MV-4-11 (cell line): ENCODE results near the gene CCL19.

Experiments used
- DNase-seq: peaks from one replicate; lab custom pipeline; 2025; lab: John Stamatoyannopoulos, UW

CCL19 gene

DNA sequence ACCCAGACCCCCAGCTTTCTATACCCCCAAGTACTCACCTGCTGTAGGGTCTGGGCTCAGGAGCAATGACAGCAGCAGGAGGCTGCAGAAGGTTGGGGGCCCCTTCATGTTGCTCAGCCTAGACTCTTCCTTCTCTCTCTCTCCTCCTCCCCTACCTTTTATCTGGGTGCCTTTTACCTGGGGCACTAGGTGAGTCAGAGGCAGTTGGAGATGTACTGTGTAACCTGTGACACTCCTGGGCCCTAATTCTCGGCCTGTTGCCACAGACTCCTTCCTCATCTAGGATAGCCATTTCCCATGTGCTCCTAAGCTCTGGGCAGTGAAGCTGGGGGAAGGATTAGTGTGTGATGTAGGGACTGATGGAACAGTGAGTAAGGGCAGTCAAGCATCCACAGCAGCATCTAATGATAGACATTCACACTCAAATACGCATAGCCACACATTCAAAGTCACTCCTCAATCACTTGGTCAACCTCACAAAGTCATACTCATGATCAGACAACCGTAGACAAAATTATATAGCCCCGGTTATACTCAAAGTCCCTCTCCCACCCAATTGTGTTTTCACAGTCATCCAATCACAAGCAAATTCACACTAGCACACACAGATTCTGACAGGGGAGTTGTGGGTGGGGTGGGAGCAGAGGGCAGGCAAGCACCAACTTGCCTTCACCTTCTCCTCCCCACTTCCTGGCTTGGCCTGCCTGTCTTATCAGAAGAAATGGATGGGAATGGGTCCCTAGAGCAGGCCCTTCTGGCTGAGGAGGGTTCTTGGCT is 28.4 kb downstream of the CCL19 start, which contains the start of gene CCL27:
CCL27 (minus strand) TSS at position 132 of the 777 bp plus-strand sequence; CDS start at position 108, 24 bp downstream.
- DNase-seq, result no peak

DNA sequence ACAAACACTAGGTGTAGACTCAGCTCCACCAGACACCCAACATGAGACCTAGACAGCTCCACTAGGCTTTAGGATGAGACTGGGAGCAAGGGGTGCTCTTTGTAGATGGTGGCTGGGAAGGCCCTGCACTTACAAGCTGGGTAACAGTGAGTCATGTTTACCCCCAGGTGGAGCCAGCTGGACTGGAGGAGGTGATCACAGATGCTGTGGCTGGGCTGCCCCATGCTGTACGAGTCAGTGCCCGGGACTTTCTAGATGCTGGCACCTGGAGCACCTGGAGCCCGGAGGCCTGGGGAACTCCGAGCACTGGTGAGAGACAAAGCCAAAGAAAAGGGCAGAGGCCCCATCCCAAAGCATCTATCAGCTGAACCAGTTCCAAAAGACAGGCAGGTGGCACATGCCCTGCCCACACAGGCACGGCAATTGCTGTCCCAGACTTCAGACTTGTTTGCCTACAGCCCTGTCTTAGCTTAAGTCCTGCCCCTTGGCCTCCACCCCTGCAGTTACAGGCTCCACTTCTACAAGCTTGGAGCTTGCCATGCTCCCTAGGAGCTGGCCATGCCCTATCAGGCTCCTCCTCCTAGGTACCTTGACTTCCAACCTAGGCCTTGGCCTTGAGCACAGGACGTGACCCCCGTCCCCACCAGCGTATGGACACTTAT is 31.4 kb downstream of the CCL19 start:
- no peak for DNase-seq

DNA sequence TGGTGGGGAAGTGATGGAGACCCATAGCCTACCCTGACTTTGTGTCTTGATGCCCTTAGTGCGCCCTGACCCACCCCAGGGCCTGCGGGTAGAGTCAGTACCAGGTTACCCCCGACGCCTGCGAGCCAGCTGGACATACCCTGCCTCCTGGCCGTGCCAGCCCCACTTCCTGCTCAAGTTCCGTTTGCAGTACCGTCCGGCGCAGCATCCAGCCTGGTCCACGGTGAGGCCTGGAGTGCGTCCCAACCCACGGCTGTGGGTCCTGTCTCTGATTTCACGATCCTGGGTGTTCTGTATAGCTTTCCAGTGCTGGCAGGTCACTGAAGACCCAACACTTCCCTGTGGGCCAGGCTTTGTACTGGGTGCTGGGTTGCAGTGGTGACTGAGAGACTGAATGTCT is 32.6 kb downstream of the CCL19 start:
- no peak for DNase-seq

DNA sequence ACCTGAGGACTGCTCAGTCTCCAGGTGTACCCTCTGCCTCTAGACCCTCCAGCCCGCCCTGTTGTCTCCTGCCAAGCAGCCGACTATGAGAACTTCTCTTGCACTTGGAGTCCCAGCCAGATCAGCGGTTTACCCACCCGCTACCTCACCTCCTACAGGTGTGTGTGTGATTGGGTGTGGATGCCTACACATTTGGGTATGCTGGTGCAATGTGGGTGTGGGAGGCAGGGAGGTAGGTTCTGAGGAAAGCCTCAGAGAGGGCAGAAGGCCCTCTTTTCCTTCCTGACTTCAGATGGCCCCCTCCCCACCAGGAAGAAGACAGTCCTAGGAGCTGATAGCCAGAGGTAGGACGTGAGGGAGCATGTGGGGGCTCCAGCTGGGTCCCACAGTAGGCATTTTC is 34.1 kb downstream of the CCL19 start:
- DNase-seq, result no peak

DNA sequence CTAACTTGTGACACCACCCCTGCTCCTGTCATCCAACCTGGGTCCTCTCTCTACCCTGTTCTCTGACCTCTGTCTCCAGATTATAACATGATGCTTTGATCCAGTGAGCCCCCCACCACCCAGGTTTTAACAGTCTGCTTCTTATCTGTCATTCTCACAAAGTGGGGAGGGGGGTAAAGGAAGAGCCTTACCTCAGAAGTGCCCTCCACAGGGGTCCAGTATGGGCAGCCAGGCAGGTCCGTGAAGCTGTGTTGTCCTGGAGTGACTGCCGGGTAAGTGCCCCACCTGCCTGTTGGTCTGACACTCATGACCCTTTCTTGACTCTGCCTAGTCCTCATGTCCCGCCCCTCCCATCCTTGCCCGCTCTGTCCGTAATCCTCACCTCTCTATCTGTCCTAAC is 35.7 kb downstream of the CCL19 start:
- no peak for DNase-seq

DNA sequence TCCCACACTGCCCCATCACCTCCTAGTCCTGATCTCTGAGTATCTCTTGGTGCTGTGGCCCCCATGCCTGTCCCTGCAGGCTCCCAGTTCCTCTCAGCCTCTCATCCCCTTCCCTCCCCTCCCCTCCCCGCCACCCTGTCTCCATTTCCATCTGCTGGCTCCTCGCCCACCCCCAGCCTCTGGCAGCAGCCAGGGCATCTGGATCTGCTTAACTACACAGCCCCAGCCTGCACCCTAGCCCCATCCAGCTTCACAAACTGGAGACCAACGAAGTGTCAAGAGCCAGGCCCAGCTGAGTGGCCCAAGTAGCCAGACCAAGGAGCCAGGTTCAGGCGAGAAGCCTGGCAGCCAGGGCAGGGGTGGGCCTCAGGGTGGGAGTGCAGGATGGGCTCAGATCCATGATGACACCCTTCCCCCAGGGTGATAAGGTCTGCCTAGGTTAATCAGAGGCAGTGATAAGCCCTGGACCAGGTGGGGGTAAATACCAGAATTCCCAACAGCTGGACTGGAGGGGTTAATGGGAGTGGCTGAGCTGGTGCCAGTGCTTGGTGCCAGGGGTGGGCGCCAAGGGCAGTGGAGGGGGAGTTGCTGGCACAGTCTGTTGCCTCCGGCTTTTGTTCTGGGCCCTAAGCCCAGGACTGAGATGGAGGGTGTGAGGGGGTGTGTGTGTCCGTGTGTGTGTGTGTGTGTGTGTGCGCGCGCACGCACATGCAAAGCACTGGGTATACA is 36.6 kb downstream of the CCL19 start:
- DNase-seq, result no peak

DNA sequence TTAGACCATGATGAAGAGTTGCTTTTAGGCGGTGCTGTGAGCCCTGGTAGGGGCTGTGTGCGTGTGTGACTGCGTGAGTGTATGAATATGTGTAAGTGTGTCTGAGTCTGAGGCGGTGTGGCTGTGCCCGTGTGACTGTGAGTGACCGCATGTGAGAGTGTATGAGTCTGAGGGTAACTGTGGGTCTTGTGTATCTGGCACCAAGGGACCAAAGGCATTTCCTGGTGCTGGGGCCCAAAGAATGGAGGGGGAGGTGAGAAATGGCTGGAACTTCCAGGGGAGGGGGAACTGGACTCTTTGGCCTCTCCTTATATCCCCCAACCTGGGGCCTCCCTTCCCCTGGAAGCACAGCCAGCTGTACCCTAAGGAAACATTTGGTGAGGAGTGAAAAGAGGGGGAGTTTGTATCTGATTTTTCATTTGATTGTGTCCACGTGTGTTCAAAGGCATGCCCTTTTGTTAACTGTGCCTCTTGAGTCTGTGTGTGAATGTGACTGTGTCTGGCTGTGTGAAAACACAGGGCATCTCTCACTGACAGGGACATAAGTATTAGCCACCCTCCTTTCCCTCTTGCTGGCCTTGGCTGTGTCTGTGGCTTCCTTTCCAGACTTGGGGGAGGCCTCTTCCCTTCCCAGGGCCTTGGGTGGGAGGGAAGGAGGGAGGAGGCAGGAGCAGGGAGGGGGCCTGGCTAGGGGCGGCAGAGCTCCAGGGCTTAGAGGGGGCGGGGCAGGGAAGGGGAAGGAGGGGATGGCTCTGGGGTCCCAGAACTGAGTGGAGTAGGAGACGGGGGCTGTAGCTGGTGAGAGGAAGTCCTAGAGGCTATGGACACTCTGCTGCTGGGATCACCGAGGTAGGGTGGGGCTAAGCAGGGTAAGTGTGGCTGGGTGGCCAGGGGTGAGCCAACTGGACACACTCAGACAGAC is 37.7 kb downstream of the CCL19 start:
- no peak for DNase-seq

DNA sequence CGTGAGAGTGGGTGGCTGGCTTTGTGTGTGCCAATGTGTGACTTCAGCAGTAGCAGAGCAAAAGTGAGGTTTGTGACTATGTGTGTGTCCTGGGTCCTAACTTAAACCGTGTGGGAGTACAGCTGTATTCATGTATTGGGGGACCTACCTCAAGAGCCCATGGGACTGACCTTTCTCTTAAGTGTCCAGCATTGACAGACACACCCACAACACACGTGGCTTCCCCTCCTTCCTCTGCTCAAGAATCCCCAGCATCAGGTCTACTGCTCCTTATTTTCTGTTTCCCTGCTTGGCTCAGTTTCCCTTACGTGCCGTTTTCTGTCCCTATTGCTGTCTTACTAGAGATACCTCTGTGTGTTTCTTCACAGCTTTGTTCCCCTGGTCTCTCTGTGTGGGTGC is 38.5 kb downstream of the CCL19 start:
- DNase-seq, result no peak

DNA sequence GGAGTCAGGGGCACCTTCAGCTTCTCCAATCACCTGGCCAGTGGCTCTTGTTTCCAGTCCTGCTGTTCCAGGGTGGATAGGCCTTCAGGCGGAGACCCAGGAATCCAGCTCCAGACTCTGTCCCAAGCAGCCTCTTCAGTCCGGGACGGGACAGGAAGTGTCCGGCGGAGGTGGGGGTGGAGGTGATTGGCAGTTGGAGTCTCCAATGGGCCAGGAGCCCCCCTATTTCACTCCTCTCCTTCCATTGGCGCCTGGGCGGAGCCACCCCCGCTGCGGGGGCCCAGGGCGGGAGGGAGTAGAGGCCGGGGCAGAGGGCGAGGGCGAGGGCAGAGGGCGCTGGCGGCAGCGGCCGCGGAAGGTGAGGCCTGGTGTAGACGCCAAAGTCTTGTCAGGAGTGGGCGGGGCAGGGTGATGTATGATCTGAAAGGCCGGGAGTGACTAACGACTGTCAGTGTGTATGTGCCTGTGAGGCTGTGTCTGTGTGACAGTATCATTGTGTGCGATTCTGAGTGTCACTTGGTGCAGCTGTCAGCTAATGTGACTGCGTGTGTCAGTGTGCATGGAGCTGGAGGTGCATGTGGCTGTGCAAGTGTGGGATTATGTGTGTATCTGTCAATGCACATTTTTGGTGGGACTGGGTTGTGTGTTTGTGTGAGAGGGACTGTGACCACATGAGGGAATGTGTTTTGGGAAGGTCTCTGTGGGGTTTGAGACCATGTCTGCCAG is 39.0 kb downstream of the CCL19 start, which contains the start of gene IL11RA:
IL11RA (plus strand) TSS at position 310 of the 726 bp plus-strand sequence. CDS start 3,033 bp downstream, outside the sequence.
- peak; percentile 77 for DNase-seq

DNA sequence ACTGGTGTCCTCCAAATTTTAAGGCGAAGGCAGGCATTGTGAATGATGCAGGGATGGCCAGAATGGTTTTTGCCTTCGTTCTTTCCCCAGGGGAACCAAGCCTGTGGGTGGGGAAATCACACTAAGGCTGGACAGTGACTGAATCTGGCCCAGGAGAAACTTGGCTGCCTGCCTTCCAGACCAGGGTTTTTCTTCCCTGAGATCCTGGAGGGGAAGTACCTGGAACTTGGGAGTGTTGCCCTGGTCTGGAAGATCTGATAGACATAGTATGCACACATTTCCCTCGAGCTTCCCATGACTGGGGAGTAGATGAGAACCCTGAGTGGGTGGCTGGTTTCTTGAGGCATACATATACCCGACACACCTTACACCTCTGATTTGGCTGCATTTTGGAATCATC is 39.8 kb downstream of the CCL19 start:
- DNase-seq, result no peak

DNA sequence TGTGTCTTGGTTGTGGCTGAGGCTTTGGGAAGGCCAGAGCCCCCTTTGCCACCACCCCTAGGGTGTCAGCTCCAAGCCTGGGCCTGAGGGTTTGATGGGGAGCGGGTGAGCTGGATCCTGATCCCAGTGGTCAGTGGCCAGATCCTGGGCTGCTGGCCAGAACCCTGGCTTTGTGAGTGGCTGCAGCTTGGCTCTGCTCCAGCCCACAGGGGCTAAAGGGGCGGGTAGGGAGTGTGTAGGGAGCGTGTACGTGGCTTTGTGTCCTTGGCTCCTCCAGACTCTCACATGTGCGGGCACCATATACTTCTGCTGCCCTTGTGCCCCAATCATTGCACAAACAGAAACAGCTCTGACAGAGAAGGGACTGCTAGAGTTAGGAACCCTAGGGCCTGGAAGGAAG is 40.3 kb downstream of the CCL19 start:
- no peak for DNase-seq

DNA sequence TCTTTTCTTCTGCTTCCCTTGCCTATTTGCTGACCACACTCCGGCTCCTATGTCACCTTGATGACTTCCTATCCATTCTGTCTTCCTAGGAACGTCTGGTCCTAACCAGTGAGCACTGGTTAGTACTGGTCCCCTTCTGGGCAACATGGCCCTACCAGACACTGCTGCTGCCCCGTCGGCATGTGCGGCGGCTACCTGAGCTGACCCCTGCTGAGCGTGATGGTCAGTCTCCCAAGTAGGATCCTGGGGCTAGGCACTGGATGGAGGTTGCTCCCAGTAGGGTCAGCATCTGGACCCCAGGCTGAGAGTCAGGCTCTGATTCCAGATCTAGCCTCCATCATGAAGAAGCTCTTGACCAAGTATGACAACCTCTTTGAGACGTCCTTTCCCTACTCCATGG is 42.4 kb downstream of the CCL19 start:
- no peak for DNase-seq

DNA sequence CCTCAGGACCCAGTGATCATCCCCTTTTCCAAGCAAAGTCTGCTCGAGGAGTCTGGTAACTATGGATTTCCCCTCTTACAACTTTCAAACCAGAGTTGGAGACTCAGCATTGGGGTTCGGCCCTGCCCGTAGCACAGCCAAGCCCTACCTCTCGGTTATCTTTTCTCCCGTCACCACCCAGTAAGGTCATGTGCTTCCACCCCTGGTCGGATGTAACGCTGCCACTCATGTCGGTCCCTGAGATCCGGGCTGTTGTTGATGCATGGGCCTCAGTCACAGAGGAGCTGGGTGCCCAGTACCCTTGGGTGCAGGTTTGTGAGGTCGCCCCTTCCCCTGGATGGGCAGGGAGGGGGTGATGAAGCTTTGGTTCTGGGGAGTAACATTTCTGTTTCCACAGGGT is 43.4 kb downstream of the CCL19 start:
- DNase-seq, result no peak

DNA sequence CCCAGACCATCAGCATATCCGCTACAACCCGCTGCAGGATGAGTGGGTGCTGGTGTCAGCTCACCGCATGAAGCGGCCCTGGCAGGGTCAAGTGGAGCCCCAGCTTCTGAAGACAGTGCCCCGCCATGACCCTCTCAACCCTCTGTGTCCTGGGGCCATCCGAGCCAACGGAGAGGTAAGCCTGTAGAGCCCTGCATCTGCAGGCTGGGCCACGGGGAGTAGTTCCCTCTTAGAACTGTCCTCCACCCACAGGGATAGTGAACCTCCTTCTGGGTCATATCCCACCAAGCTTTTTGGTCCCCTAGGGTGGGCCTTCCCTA is 44.0 kb downstream of the CCL19 start:
- DNase-seq, result no peak

DNA sequence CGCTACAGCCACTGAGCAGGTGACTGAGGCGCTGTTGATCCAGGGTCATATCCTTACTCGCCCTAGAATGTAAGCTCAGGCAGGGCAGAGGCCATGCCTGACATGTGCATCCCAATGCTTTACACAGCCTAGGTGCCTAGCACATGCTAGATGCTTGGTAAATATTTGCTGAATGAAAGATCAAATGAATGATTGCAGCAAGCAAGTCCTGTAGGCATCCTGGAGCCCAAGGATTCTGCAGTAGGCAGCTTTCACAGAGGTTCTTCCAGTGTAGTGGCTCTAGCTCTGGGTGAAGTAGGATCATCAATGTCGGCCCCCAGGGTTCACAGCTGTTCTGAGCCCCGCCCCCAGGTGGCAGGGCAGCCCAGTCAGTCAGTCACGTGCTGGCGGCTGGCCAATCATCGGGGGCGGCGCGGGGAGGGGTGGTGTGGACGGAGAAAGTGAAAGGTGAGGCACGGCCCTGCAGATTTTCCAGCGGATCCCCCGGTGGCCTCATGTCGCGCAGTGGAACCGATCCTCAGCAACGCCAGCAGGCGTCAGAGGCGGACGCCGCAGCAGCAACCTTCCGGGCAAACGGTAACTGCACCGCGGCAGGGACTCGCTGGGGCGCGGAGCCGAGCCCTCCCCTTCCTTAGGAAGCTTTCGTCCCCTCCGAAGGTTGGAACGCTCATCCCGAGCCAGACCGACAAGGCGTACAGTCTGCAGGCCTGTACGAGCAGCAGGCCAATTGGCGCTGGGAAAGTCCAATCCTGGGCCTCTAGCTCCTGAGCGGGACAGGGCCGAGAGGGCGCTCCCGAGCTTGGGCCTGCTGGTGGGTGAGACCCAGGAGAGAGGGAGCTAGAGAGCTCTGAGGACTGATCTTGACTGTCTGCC is 44.6 kb downstream of the CCL19 start, which contains the start of gene GALT:
GALT (plus strand) TSS at position 465 of the 873 bp plus-strand sequence; CDS start at position 495, 30 bp downstream.
- DNase-seq, result peak; percentile 81

DNA sequence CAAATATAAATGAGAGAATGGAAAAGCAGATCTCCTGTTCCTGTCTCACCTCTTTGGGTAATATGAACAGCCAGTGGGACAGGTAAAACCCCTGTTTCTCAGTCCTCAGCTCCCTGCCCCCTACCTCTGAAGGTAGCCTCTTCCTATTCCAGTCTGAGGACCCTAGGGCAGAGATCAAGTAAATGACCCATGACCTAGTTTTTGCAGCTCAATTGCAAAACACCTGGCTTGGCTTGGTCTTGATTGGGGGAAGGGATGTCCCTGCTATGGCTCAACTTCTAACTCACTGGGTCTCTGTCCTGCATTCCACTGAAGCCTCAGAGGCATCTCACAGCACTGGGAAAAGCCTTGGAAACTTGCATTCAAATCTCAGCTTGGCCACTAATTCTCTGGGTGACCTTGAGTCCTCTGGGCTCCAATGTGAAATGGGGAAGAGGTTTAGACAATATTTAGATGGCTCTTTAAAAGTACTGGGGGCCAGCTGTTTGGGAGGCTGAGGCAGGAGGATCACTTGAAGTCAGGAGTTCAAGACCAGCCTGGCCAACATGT is 46.2 kb downstream of the CCL19 start:
- DNase-seq, result no peak

DNA sequence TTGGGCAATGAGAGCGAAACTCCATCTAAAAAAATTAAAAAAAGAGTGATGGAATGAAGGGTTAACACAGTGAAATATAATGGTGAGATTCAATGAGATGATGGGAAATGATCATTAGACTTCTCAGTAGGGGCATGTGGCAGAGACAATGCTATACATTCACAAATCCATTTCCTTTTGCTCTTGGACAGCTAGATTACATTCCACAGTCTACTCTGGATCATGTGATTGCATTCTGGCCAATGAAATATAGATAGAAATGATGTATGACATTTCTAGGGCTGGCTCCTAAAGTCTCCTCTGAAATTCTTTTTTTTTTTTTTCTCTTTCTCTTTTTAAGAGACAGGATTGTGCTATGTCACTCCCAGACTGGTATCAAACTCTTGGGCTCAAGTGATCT is 48.4 kb downstream of the CCL19 start:
- DNase-seq, result no peak
